GM18861 (cell line): ENCODE data around the gene TIMM44.
"Not testable (repeated sequence)": the region's sequence is repeated elsewhere in the genome, so short reads cannot be mapped to it uniquely, and the experiment has no call there.

Experiments used
- ATAC-seq: cut with Tn5 transposase; IDR thresholded peaks from one replicate; pipeline ENCODE4 v1.9.1; 2021; ENCODE audit not compliant: unreplicated experiment

Gene TIMM44

DNA sequence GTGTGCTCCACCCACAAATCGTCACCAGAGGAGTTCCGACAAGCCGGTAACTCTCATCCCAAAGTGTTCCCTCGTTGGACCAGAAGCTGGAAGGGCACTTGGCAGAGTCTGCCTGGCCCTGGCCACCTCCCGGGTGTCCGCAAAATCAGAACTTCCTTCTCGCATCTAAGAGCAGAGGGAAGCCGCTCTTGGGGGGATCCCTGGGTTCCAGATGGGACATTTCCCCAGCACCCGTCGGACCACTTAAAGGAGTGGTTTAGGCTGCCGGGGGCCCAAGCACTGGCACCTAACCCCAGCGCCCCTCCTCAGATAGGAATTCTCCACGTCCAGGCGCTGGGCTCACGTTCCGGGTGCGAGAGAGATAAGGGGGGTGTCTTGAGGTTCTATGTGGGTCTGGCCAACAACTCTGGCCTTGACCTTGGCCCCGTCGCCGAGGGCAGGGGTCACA is 40.6 kb downstream of the TIMM44 start:
- no peak for ATAC-seq

DNA sequence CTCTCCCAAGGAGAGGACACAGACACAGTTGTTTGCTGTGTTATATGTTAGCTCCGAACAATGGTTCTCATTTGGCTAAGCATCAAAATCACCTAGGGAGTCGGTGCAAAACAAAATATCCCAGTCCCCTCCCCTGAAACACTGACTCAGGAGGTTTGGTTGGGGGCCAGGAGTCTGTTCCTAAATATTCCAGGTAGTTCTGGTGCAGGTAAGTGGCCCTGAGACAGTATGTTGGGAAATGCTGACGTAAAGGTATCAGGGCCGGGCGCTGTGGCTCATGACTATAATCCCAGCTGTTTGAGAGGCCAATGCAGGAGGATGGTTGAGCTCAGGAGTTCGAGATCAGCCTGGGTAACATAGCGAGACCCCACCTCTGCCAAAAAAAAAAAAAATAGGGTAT is 42.1 kb downstream of the TIMM44 start:
- no peak for ATAC-seq

DNA sequence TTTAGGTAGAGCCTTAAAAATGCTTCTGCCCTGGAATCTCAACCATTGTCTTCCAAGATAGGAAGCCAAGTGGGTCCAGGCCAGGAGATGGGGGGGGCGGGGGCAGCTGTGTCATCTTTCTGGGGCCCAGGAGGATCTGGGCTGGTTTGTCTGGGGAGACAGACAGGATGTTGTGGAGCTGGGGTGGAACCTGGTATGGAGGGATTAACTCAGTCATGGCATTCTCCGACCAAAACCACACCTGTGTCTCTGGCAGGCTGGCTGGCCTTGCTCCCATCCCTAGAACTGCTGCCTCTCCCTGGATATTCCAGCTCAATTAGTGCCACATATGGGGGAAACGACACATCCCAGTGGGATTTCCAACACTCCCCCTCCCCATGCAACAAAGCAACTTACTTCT is 42.5 kb downstream of the TIMM44 start:
- ATAC-seq = no peak

DNA sequence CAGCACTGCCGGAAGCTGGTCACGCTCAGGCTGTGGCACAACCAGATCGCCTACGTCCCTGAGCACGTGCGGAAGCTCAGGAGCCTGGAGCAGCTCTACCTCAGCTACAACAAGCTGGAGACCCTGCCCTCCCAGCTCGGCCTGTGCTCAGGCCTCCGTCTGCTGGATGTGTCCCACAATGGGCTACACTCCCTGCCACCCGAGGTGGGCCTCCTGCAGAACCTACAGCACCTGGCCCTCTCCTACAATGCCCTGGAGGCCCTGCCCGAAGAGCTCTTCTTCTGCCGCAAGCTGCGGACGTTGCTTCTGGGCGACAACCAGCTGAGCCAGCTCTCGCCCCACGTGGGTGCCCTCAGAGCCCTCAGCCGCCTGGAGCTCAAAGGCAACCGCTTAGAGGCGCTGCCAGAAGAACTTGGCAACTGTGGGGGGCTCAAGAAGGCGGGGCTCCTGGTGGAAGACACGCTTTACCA is 43.0 kb downstream of the TIMM44 start:
- no peak for ATAC-seq

DNA sequence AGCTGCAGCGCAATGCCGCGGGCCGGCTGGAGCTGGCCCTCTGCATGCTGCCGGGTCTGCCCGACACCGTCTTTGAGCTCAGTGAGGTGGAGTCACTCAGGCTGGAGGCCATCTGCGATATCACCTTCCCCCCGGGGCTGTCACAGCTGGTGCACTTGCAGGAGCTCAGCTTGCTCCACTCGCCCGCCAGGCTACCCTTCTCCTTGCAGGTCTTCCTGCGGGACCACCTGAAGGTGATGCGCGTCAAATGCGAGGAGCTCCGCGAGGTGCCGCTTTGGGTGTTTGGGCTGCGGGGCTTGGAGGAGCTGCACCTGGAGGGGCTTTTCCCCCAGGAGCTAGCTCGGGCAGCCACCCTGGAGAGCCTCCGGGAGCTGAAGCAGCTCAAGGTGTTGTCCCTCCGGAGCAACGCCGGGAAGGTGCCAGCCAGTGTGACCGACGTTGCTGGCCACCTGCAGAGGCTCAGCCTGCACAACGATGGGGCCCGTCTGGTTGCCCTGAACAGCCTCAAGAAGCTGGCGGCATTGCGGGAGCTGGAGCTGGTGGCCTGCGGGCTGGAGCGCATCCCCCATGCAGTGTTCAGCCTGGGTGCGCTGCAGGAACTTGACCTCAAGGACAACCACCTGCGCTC is 43.6 kb downstream of the TIMM44 start:
- no peak for ATAC-seq

DNA sequence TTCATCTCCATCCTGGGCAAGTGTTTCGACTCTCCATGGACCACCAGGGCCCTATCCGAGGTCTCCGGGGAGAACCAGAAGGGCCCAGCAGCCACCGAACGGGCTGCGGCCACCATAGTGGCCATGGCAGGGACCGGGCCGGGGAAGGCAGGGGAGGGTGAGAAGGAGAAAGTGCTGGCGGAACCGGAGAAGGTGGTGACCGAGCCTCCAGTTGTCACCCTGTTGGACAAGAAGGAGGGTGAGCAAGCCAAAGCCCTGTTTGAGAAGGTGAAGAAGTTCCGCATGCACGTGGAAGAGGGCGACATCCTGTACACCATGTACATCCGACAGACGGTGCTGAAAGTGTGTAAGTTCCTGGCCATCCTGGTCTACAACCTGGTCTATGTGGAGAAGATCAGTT is 44.5 kb downstream of the TIMM44 start:
- ATAC-seq = no peak

DNA sequence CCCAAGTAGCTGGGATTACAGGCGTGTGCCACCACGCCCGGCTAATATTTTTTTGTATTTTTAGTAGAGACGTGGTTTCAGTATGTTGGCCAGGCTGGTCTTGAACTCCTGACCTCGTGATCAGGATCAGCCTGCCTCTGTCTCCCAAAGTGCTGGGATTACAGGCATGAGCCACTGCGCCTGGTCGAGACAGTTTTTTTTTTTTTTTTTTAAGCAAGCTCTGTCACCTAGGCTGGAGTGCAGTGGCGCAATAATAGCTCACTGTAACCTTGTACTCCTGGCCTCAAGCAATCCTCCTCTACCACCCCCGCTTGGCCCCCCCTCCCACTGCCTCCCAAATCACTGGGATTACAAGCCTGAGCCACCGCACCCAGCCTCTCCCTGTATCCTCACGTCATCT is 46.2 kb downstream of the TIMM44 start:
- ATAC-seq = no peak

DNA sequence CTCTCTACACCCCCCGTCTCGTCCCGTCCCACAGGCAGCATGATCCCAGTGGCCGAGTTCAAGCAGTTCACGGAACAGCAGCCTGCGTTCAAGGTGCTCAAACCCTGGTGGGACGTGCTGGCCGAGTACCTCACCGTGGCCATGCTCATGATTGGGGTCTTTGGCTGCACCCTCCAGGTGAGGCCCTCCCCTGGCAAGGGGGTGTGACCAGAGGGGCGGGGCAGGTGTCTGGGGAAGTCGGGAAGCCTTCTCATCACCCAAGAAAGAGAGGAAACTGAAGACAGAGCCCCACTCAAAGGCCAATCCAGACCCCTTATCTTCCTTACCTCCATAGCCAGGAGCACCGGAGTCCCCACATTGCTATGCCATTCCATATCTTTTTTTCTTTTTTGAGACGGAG is 47.9 kb downstream of the TIMM44 start:
- ATAC-seq = no peak

DNA sequence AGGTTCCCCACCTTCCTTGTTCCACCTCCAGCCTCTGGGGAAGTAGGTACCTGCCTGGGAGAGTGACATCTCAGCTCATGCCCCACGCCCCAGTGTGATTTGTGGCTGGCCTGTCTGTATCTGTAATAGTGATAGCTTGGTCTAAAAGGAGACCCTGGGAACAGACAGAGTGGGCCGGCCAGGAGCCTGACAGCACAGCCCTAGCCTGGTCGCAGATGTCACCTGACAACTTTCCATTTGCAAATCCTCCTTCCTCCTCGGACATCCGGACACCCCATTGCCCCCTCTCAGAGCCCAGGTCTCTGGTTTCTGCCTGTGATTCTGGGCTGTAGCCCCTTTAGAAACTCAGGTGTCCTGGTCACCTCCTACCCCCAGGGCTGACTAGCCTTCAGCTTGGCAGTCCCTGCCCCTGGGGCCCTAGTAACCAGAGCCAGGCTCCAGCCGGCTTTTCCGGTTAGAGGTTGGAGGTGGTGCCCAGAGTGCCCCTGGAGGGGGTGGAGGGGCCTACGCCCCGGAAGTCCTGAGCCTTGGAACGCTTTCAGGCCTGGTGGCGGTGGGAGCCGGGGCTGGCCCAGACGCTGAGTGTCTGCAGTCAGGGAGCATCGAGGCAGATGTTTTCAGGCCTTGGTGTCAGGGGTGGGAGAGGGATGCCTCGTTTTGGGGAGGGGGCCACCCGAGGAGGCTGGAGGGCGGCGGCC is 48.7 kb downstream of the TIMM44 start:
- ATAC-seq = no peak

DNA sequence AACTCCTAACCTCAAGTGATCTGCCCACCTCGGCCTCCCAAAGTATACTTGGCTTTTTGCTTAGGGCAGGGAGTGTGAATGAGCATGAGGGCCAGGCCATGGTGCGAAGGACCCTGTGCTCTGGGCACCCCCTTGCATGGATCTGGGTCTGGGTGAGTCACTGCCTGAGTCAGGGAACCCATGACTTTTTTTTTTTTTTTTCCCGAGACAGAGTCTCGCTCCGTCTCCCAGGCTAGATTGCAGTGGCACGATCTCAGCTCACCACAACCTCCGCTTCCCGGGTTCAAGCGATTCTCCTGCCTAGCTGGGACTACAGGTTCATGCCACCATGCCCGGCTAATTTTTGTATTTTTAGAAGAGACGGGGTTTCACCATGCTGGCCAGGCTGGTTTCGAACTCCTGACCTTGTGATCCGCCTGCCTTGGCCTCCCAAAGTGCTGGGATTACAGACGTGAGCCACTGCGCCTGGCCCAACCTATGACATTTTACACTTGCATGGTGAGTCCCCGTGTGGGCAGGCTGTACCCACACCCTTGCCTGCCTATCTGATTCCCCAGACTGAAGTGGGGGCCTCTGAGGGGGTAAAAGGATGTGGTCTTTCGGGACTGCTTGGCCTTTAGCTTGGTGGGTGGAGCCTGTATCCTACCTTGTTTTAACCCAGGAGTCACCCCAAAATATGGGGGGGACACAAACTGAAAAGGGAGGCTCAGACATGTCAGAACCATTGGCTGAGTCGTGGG is 49.9 kb downstream of the TIMM44 start:
- not testable (repeated sequence) for ATAC-seq

DNA sequence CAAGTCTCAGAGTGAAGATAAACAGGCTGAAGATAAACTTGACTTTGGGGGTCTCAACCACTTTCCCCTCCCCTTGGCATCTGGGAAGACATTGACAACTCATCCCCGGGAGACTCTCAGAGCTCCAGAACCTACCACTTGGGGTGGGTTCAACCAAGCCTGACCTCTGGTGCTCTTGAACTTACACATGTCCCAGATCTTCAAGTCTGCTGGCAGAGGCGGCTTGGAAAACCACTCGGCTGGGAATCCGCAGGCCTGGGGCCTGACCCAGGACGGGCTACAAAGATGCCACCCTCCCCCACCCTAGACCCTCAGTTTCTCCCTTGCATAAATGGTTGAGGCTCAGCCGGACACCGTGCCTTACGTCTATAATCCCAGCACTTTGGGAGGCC is 54.6 kb downstream of the TIMM44 start:
- no peak for ATAC-seq

DNA sequence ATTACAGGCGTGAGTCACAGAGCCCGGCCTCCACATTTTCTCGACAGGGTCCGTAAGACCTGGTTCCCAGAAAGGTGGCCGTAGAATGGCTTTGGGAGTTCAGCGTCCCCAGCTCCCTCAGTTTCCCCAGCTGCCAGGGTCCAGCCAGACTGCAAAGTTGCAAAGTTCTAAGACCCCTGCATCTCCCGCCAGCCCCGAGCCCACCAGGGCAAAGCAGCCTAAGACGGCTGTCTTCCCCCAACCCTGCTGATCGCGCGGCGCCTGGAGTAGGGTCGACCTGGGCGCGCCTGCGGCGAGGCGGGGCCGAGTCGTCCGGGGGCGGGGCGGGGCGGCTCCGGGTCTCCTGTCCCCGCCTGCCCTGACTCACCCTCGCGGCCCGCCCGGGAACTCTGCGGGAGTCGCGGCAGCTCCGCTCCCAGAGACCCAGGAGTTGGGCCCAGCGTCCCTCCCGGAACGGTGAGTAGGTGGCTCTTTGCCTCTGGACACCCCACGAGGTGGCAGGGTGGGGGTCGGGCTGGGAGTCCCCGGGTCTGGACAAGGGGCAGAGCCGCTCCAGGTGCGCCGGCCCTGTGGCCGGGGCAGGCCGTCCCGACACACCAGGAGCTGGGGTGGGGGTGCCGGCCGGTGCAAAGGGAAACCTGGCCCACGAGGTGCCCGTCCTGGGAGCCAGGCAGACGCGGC is 55.2 kb downstream of the TIMM44 start, which contains the start of gene LRRC8E:
Gene LRRC8E, plus strand, starts transcription at position 366 of the 681 bp plus-strand sequence. CDS start 7,094 bp downstream, outside the sequence.
- no peak for ATAC-seq

DNA sequence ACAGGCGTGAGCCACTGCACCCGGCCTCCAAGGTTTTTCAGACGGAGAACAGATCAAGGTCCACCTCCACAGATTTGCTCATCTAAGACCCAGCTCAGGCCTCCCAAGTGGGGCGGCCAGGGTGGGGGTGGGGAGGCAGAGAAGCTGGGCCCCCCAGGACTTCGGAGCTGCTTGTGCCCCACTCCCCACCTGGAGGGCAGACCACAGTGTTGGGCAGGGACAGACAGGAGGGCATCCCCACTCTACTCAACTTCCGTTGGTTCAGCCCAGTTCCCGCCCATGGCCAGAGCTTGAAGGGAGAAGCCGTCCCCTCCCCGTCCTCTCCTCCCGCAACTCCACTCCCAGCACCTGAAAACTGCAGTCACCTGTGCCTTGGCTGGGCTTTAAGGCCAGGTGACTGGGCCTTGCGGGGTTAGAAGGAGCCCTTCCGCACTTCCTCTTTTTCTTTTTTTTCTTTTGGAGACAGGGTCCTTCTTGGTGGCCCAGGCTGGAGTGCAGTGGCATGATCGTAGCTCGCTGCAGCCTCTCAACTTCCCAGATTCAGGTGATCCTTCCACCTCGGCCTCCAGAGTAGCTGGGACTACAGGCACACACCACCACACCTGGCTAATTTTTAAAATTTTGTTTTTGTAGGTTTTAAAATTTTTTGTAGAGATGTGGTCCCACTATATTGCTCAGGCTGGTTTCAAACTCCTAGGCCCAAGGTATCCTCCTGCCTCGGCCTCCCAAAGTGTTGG is 55.9 kb downstream of the TIMM44 start:
- ATAC-seq = no peak

DNA sequence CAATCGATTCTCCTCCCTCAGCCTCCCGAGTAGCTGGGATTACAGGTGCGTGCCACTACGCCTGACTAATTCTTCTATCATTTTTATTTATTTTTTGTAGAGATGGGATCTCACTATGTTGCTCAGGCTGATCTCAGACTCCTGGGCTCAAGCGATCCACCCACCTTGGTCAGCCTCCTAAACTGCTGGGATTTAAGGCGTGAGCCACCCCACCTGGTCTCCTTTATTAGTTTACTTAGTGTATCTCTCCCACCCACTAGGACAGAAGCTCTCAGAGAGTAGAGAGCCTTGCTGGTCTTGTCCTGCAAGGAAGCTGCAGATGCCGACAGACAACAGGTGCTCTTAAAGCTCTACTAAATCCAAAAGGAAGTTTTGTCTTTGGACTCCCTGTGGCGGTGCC is 57.6 kb downstream of the TIMM44 start:
- no peak for ATAC-seq

DNA sequence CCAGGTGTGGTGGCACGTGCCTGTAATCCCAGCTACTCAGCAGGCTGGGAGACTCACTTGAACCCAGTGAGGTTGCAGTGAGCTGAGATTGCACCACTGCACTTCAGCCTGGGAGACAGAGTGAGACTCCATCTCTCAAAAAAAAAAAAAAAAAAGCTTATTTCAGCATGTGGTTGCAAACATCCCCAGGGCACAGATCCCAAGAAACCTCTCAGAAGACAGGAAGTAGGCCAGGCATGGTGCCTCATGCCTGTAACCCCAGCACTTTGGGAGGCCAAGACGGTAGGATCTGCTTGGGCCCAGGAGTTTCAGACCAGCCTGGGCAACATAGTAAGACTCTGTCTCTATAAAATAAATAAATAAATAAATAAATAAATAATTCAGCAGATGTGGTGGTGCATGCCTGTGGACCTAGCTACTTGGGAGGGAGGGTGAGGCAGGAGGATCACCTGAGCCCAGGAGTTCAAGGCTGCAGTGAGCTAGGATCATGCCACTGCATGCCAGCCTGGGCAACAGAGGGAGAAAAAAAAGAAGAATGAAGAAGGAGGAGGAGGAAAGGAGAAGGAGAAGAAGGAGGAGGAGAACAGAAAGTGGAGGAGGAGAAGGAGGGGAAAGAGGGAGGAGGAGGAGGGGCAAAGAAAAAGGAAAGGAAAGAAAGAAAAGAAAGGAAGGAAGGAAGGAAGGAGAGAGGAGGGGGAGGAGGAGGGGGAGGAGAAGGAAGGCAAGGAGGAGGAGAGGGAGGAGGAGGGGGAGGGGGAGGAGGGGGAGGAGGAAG is 59.5 kb downstream of the TIMM44 start:
- no peak for ATAC-seq

DNA sequence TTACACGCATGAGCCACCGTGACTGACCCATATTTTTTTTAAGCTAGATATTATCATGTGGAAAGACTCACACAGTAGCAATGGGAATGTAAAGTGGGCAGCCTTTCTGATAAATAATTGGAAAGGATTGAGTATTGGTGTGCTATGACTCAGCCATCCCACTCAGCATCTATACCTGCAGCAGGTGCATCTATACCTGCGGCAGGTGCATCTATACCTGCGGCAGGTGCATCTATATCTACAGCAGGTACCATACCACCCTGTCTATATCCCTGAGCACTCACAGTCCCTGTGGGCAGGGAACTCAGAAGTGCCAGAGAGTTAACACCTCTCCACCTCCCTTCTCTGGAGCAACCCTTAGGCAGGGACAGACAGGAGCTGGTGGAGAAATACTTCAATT is 60.4 kb downstream of the TIMM44 start:
- ATAC-seq = no peak

DNA sequence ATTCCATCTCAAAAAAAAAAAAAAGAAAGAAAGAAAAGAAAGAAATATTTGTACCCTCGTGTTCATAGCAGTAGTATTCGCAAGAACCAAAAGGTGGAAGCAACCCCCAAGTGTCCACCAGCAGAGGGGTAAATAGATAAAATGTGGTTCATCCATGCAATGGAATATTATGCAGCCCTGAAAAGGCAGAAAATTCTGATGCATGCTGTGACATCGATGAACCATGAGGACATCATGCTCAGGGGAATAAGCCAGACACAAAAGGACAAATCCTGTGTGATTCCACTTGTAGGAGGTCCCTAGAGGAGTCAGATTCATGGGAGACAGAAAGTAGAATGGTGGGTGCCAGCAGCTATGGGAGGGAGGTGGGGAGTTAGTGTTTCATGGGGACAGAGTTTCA is 61.6 kb downstream of the TIMM44 start:
- ATAC-seq = no peak

DNA sequence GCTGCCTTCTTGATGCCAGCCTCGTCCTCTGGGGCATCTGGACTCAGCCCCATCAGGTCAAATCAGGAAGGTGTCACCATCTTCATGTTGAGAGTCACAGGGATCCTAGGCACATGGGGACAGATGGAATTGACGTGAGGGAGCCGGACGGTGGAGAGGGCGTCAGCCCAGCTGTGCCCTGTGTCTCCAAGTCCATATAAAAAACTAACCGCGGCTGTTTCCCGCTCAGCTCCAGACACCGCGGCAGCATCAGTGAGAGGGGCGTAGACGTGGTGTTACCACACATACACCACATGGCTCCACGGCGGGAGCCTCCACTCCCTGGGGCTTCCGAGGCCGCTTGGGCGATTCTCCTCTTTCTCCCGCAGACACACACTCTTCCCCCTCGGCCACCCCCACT is 63.6 kb downstream of the TIMM44 start:
- no peak for ATAC-seq

DNA sequence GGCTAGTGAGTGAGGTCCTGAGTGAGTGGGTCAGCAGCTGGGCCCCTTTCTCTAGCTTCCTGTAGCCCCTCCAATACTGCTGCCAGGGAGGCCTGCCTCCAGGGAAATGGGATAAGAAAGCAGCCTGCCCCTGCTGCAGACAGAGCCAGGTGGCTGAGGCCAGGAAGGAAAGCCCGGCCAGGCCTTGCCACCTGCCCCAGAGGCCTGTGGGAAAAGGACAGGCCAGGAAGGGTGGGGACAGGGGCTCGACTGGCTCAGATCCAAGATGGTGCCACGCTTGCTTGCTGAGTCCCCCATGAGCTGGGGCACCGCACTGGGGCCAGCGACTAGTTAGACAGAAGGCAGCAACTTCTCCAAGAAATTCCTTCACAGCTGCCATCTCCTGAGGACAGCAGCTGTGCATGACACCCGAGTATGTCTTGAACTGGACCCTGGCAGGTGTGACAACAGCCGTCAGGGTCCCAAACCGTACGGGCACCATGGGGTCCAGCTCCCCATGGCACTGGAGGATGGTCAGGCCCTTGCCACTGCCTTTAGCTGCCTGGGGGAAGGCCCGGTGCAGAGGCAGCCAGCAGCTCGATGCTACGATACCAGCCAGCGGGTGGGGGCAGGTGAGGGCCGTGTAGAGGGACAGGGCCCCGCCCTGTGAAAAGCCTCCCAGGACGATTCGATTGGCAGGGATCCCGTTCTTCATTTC is 64.2 kb downstream of the TIMM44 start:
- no peak for ATAC-seq
